Keratinocyte (primary cell): ENCODE results near the gene VSIG4. TPM values are rescaled to one million over a fixed set of nuclear protein-coding genes. Genes with fewer than 3 reads are reported as not detected.
"Not testable (repeated sequence)": the region's sequence is repeated elsewhere in the genome, so short reads cannot be mapped to it uniquely, and the experiment has no call there.

Source experiments
- DNase-seq: peaks from one replicate; pipeline ENCODE4 v3.0.0-alpha.2; 2011; ENCODE audit warnings: low read depth, missing footprints, low spot score
- FAIRE-seq: peaks from 2 replicates; lab custom pipeline; 2011; peaks lifted over from hg19 to GRCh38; lab: Jason Lieb, UNC
- H2AFZ ChIP-seq: 2 replicates; pipeline ENCODE4 v1.6.0; 2012; ENCODE audit warnings: low read length, control low read depth, inconsistent platforms; ENCODE audit not compliant: control insufficient read depth
- H3K27ac ChIP-seq: 2 replicates; pipeline ENCODE4 v1.5.1; 2011; ENCODE audit warnings: low read length; ENCODE audit not compliant: control insufficient read depth, insufficient read depth
- H3K27me3 ChIP-seq: 3 replicates; pipeline ENCODE4 v1.6.0; 2011; ENCODE audit warnings: low read length; ENCODE audit not compliant: control insufficient read depth, insufficient read depth; ENCODE audit errors: extremely low read depth
- H3K36me3 ChIP-seq, 2 experiments: 2 replicates in 1 of 2; 3 replicates in 1 of 2; pipeline ENCODE4 v1.5.1; 2011; ENCODE audit warnings: low read length in 2 of 2, mild to moderate bottlenecking in 1 of 2; ENCODE audit not compliant: control insufficient read depth in 2 of 2, insufficient read depth in 2 of 2; ENCODE audit errors: extremely low read depth in 1 of 2
- H3K4me1 ChIP-seq: 3 replicates; pipeline ENCODE4 v1.5.1; 2011; ENCODE audit warnings: low read length; ENCODE audit not compliant: control insufficient read depth, insufficient read depth; ENCODE audit errors: extremely low read depth
- H3K4me2 ChIP-seq: 3 replicates; pipeline ENCODE4 v1.6.0; 2011; ENCODE audit warnings: low read depth, low read length; ENCODE audit not compliant: control insufficient read depth, insufficient read depth; ENCODE audit errors: extremely low read depth
- H3K4me3 ChIP-seq, 3 experiments: fragments of 200-600 bp in 1 of 3; sonication (generic) in 1 of 3; 2 replicates in 2 of 3; 3 replicates in 1 of 3; pipeline ENCODE4 v1.5.1; 2011 to 2016; ENCODE audit warnings: low read length in 3 of 3, mild to moderate bottlenecking in 3 of 3, control low read depth in 2 of 3, inconsistent platforms in 1 of 3, low read depth in 1 of 3, mixed read lengths in 1 of 3, mixed run types in 1 of 3, moderate library complexity in 1 of 3; ENCODE audit not compliant: control insufficient read depth in 2 of 3, insufficient read depth in 2 of 3; ENCODE audit errors: extremely low read depth in 1 of 3
- H3K79me2 ChIP-seq: 2 replicates; pipeline ENCODE4 v1.6.0; 2012; ENCODE audit warnings: low read length; ENCODE audit not compliant: control insufficient read depth, insufficient read depth
- H3K9ac ChIP-seq: 3 replicates; pipeline ENCODE4 v1.6.0; 2011; ENCODE audit warnings: low read length; ENCODE audit not compliant: control insufficient read depth, insufficient read depth; ENCODE audit errors: extremely low read depth
- H3K9me1 ChIP-seq: 3 replicates; pipeline ENCODE4 v1.6.0; 2011; ENCODE audit warnings: low read length; ENCODE audit not compliant: control insufficient read depth, insufficient read depth; ENCODE audit errors: extremely low read depth
- H3K9me3 ChIP-seq: 2 replicates; pipeline ENCODE4 v1.5.1; 2012; ENCODE audit warnings: low read depth, low read length; ENCODE audit not compliant: control insufficient read depth
- H4K20me1 ChIP-seq: 3 replicates; pipeline ENCODE4 v1.6.0; 2011; ENCODE audit warnings: low read length; ENCODE audit not compliant: control insufficient read depth, insufficient read depth; ENCODE audit errors: extremely low read depth
- EZH2 ChIP-seq: IDR thresholded peaks from one replicate; pipeline ENCODE4 v1.6.1; 2012; ENCODE audit warnings: inconsistent platforms, mild to moderate bottlenecking, low read length, moderate library complexity
- dilution Hi-C: fragments of 300-500 bp; cut with MboI; formaldehyde crosslinking; loops from one replicate; pipeline ENCODE4 v1.7.0; 2020; ENCODE audit warnings: low sequenced_read_pairs; ENCODE audit not compliant: extremely low pct_ligation_motif_present
- polyA plus RNA-seq, 5 experiments: library from polyadenylated mRNA; depleted of rRNA in 3 of 5; stranded (reverse) in 3 of 5; stranded (forward) in 1 of 5; unstranded in 1 of 5; fragments of >200 nt; gene quantifications; 1 replicate in 1 of 5; 2 replicates in 3 of 5; 3 replicates in 1 of 5; pipeline versions ENCODE4 v1.2.1 to v1.2.3, GENCODE V29; 2011 to 2012; ENCODE audit warnings: missing spikeins in 2 of 5, low read depth in 1 of 5, low replicate concordance in 1 of 5
- TF ChIP-seq, protein P1 (sequence below), 3 experiments: IDR thresholded peaks in 1 of 3; conservative IDR thresholded peaks in 1 of 3; optimal IDR thresholded peaks in 1 of 3; 2 replicates in 2 of 3; 3 replicates in 1 of 3; pipeline versions ENCODE3 to v1.5.1; 2011; ENCODE audit warnings: low read length in 3 of 3, mild to moderate bottlenecking in 3 of 3, moderate library complexity in 2 of 3, control low read depth in 1 of 3, inconsistent platforms in 1 of 3; ENCODE audit not compliant: insufficient read depth in 2 of 3; ENCODE audit errors: extremely low read depth in 1 of 3

VSIG4 gene
- polyA plus RNA-seq, 1 donor (not counting 4 experiments of a cell fraction or from before 2014, with no cell fraction given): not detected

GRCh38 chrX:65976161-65976560 lies 63.7 kb downstream of the VSIG4 start:
- Histone ChIP-seq H3K9me3 (no peaks in the 10 kb centered on the region), H3K4me1 (no peaks in the 10 kb centered on the region), H3K79me2 (no peaks in the 10 kb centered on the region), H3K27me3 (peaks cover 3% of the 10 kb centered on the region), H3K4me3 (no peak overlapping the region), H3K27ac (no peak overlapping the region), H3K36me3 (no peaks in the 10 kb centered on the region), H4K20me1 (no peaks in the 10 kb centered on the region), H2AFZ (no peak overlapping the region), H3K4me2 (no peak overlapping the region), H3K9me1 (no peaks in the 10 kb centered on the region), H3K9ac (no peak overlapping the region)
- DNase-seq (no peak), FAIRE-seq (no peak)
- dilution Hi-C loops: no loop called here
- no peak for TF ChIP-seq EZH2
- TF ChIP-seq, protein P1, sequence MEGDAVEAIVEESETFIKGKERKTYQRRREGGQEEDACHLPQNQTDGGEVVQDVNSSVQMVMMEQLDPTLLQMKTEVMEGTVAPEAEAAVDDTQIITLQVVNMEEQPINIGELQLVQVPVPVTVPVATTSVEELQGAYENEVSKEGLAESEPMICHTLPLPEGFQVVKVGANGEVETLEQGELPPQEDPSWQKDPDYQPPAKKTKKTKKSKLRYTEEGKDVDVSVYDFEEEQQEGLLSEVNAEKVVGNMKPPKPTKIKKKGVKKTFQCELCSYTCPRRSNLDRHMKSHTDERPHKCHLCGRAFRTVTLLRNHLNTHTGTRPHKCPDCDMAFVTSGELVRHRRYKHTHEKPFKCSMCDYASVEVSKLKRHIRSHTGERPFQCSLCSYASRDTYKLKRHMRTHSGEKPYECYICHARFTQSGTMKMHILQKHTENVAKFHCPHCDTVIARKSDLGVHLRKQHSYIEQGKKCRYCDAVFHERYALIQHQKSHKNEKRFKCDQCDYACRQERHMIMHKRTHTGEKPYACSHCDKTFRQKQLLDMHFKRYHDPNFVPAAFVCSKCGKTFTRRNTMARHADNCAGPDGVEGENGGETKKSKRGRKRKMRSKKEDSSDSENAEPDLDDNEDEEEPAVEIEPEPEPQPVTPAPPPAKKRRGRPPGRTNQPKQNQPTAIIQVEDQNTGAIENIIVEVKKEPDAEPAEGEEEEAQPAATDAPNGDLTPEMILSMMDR (optimal IDR thresholded peaks at IDR 0.05 in 1 of 3, IDR thresholded peaks at IDR 0.05 in 1 of 3, conservative IDR thresholded peaks at IDR 0.05 in 1 of 3; ENCODE audit: extremely low read depth in 1 of 3, insufficient read depth in 2 of 3, low read length in 3 of 3): no peak

GRCh38 chrX:65975161-65975751 lies 64.6 kb downstream of the VSIG4 start:
- H3K9me3 ChIP-seq, H3K9me1 ChIP-seq, H3K79me2 ChIP-seq, dilution Hi-C loops, H2AFZ ChIP-seq, H3K4me3 ChIP-seq, H3K27me3 ChIP-seq, H3K27ac ChIP-seq, H3K36me3 ChIP-seq, H4K20me1 ChIP-seq, H3K4me2 ChIP-seq, H3K4me1 ChIP-seq, H3K9ac ChIP-seq, DNase-seq, FAIRE-seq: not testable (repeated sequence)

Other genes with a start within 250 kb of the VSIG4 start
- gene HEPH, start 124.2 kb upstream of the VSIG4 start, polyA plus RNA-seq: 0.07 to 0.25 TPM (median 0.22 TPM) in 3 replicates